Measurements from ENCODE around the gene NBAS. TPM values are rescaled to one million over a fixed set of nuclear protein-coding genes. Genes with fewer than 3 reads are reported as not detected.

The NBAS gene
- total RNA-seq, 1 experiment from 2014 or later, result 32.5 TPM

DNA sequence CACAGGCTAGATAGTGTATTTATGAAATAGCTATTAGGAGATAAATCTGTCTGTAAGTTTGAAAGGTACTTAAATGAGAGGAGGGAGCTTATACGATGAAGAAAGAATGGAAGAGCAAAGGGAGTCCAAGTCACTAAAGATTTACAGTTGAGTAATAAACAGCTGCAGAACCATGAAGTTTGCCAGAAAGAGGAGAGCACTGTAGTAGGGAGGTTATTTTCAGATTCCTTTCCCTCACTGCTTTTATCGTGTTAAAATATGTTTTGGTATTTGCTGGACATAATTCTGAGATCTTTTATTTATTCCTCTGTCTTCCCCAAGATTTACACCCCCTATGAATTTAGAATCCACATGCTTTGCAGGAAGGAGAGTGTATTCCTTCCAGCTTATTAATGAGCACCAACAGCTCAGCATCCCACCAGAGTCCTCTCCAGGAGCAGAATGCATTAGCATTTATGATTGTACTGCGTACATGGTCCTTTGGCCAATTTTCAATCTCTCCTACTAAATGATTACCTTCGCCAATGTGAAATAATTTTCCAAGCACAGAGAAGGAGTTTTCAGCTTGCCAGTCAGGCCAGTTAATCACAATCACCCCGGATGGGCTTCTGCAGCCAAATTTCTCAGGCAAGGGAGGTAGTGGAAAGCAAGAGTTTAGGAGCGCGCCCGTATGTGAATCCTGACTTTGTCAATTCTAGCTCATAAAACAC is 297.0 kb downstream of the NBAS start:
- Histone ChIP-seq H3K79me1 (ENCODE audit: insufficient read depth, low read depth, low read length, poor library complexity, severe bottlenecking) (no peaks in the 10 kb centered on the region), H4K5ac (ENCODE audit: insufficient read length, low read depth, low read length) (no peak overlapping the region), H2BK15ac (ENCODE audit: low read depth, low read length) (no peak overlapping the region), H3K14ac (ENCODE audit: insufficient read depth, low read length) (no peak overlapping the region), H3K4ac (ENCODE audit: low read depth, low read length) (no peak overlapping the region), H4K20me1 (ENCODE audit: control insufficient read depth, insufficient read depth, insufficient read length) (no peaks in the 10 kb centered on the region), H2BK120ac (ENCODE audit: low read depth, low read length, poor library complexity, severe bottlenecking) (no peak overlapping the region), H3K23me2 (ENCODE audit: insufficient read length, low read depth, low read length, poor library complexity, severe bottlenecking) (no peaks in the 10 kb centered on the region), H2AK5ac (ENCODE audit: insufficient read length, low read length) (no peak overlapping the region), H3K23ac (ENCODE audit: insufficient read length, low read depth, low read length) (no peak overlapping the region), H4K8ac (replicated peaks; ENCODE audit: insufficient read length, low read depth, low read length) (no peak overlapping the region), H3K27ac (ENCODE audit: insufficient read length, low read depth, low read length) (no peak overlapping the region), H3T11ph (ENCODE audit: low read length) (no peak overlapping the region), H2BK5ac (ENCODE audit: insufficient read length, low read length) (no peak overlapping the region), H3K27me3 (ENCODE audit: insufficient read depth, low read length) (no peaks in the 10 kb centered on the region), H3K56ac (ENCODE audit: insufficient read length, low read depth, low read length) (no peak overlapping the region), H2BK20ac (ENCODE audit: low read depth, low read length, poor library complexity, severe bottlenecking) (no peak overlapping the region), H4K91ac (ENCODE audit: insufficient read length, low read depth, low read length) (no peak overlapping the region), H2BK12ac (ENCODE audit: insufficient read length, low read depth, low read length) (no peak overlapping the region), H3K9me3 (ENCODE audit: control insufficient read depth, low read depth, low read length) (no peaks in the 10 kb centered on the region), H3K79me2 (ENCODE audit: insufficient read depth, low read length) (no peaks in the 10 kb centered on the region), H3K9ac (ENCODE audit: extremely low read depth, insufficient read length, low read length) (no peak overlapping the region), H3K4me2 (ENCODE audit: insufficient read depth, insufficient read length, low read length) (no peak overlapping the region), H3K4me1 (ENCODE audit: insufficient read depth, low read length) (peaks cover 7% of the 10 kb centered on the region; the same call in 1 of the 2 replicates), H2AFZ (ENCODE audit: low read length) (no peak overlapping the region), H3K18ac (ENCODE audit: insufficient read length, low read depth, low read length) (no peak overlapping the region)
- WGBS (ENCODE audit: extremely low coverage, insufficient read length, low lambda C conversion rate), result no CpG with 5 or more reads among the region's 8 CpGs
- H3K4me3 Mint-ChIP-seq, result no peak overlapping the region
- H3K27me3 Mint-ChIP-seq (ENCODE audit: low read depth), result peaks cover 9% of the 10 kb centered on the region
- no peak overlapping the region for H3K27ac Mint-ChIP-seq
- DNase-seq, result no peak
- peaks cover 30 to 35% of the 10 kb centered on the region in 2 experiments for H3K4me1 Mint-ChIP-seq
- TF ChIP-seq, protein P1, sequence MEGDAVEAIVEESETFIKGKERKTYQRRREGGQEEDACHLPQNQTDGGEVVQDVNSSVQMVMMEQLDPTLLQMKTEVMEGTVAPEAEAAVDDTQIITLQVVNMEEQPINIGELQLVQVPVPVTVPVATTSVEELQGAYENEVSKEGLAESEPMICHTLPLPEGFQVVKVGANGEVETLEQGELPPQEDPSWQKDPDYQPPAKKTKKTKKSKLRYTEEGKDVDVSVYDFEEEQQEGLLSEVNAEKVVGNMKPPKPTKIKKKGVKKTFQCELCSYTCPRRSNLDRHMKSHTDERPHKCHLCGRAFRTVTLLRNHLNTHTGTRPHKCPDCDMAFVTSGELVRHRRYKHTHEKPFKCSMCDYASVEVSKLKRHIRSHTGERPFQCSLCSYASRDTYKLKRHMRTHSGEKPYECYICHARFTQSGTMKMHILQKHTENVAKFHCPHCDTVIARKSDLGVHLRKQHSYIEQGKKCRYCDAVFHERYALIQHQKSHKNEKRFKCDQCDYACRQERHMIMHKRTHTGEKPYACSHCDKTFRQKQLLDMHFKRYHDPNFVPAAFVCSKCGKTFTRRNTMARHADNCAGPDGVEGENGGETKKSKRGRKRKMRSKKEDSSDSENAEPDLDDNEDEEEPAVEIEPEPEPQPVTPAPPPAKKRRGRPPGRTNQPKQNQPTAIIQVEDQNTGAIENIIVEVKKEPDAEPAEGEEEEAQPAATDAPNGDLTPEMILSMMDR (conservative IDR thresholded peaks at IDR 0.05), result no peak
- peaks cover 2 to 3% of the 10 kb centered on the region in 2 experiments; a peak in 4 of 5 replicates for H3K9me3 Mint-ChIP-seq
- H3K36me3 Mint-ChIP-seq (ENCODE audit: insufficient read depth in 1 of 3, low read depth in 3 of 3), result peaks cover 0 to 3% (median 3%) of the 10 kb centered on the region in 3 experiments; a peak in 5 of 7 replicates
